ENCODE results near the gene PCDH15.
A peak's percentile ranks its signal among the peaks of the same experiment; 100 is the strongest.

PCDH15 gene

DNA sequence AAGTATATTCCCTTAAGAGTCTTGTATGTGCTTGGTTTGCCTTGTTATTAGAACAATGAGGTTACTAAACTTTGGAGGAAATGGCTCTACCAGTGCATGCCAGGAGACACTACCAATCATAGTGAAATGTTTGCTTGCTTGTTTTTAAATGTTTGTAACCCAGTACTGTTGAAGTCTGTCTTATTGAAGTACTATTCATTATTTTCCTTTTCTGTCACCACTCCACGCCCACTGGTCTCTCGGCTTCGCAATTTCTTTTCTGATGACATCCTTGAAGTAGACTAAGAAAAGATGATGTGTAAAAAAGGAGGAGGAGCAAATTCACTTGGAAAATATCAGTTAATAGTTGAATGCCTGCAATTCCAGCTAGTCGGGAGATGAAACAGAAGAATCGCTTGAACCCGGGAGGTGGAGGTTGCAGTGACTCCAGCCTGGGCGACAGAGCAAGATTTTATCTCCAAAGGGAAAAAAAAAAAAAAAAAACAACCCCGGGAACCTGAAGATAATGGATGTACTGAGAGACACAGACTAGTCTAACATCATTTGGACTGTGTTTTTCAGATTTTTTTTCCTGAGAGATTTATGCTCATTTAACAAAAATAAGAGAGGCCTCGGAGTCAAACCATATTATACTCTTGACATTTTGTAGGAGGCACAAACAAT is 959.4 kb downstream of the PCDH15 start:
- no peak overlapping the region for H3K4me3 ChIP-seq (ENCODE audit: low read length)
- TF ChIP-seq, protein P1, sequence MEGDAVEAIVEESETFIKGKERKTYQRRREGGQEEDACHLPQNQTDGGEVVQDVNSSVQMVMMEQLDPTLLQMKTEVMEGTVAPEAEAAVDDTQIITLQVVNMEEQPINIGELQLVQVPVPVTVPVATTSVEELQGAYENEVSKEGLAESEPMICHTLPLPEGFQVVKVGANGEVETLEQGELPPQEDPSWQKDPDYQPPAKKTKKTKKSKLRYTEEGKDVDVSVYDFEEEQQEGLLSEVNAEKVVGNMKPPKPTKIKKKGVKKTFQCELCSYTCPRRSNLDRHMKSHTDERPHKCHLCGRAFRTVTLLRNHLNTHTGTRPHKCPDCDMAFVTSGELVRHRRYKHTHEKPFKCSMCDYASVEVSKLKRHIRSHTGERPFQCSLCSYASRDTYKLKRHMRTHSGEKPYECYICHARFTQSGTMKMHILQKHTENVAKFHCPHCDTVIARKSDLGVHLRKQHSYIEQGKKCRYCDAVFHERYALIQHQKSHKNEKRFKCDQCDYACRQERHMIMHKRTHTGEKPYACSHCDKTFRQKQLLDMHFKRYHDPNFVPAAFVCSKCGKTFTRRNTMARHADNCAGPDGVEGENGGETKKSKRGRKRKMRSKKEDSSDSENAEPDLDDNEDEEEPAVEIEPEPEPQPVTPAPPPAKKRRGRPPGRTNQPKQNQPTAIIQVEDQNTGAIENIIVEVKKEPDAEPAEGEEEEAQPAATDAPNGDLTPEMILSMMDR (conservative IDR thresholded peaks at IDR 0.05; ENCODE audit: low read length) = no peak
- DNase-seq (ENCODE audit: low read depth) = no peak

DNA sequence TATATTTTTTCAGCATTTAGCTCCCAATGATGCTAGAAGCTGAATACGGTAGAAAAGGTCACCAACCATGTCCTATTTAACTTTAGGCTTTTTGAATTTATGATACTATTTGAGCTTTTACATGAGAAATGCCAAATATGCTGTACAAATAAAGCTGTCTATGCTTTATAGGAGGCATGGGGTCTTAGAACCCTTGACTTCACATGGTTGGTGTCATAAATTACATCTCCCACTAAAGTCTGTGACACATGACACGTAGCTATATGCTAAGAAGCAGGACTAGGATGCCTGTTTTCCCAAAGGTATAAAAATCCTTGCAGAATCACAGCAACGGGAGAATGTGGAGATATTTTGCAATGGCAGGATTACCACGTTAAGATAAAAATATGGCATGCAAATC is 960.4 kb downstream of the PCDH15 start:
- TF ChIP-seq, protein P1 (conservative IDR thresholded peaks at IDR 0.05; ENCODE audit: low read length) = no peak
- H3K4me3 ChIP-seq (ENCODE audit: low read length) = no peak overlapping the region
- DNase-seq (ENCODE audit: low read depth) = no peak

DNA sequence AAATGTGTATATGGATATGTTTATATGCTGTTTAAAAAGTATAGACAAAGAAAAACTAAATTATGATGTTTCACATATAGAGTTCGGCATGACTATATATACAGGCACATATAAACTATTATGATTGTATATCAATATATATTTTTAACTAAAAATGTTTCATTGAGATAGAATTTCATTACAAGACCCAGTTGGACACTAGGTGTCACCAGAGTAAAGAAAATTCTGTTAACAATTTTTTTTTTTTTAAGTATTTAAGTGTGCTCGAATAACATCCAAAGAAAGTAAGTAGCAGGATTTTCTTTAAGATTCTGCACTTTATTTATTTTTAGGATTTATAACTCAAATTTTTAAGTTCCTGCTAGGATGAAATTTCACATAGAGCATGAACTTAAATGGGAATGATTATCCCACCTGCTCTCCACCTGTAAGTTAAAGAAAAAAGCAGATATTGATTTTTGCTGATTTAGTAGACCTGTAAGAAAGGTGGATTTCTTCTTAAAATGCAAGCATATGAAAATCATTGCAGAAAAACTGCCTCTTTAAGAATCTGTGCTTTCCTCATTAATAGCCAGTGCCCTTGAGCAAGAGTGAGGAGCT is 961.5 kb downstream of the PCDH15 start:
- H3K4me3 ChIP-seq (ENCODE audit: low read length) = no peak overlapping the region
- TF ChIP-seq, protein P1 (conservative IDR thresholded peaks at IDR 0.05; ENCODE audit: low read length) = peak; percentile 34
- DNase-seq (ENCODE audit: low read depth) = peak; percentile 6

DNA sequence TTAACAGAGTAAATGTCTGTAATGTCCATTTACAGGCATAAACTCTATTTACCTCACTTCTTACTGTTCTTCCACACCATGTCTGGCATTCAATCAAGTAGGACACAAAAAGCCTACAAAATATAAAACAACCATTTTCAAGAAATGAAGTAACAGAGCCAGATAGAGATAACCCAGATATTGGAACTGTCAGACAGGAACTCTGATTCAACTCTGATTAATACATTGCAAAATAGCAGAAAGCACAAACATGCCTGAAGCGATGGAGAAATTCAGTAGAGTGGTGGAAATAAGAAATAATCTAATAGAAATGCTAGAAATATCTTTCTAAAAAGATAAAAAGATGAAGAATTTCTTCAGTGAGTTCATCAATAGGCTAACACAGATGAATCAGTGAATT is 964.4 kb downstream of the PCDH15 start:
- H3K4me3 ChIP-seq (ENCODE audit: low read length) = no peak overlapping the region
- no peak for DNase-seq (ENCODE audit: low read depth)
- TF ChIP-seq, protein P1 (conservative IDR thresholded peaks at IDR 0.05; ENCODE audit: low read length) = no peak

DNA sequence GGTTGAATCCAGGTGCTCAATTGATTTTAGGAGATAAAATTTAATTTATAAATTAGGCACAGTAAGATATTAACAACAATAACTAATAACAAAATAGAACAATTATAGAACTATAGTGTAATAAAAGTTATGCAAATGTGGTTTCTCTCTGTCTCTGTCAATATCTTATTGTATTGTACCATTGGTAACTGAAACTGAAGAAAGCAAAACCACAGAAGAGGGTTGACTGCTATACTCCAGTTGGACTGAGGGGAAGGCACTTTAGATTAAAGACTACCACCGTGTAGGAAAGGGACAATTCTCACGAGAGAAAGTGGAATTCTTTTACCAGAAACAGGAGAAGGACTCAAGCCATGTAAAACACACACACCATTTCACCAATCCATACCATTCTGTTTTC is 967.1 kb downstream of the PCDH15 start:
- TF ChIP-seq, protein P1 (conservative IDR thresholded peaks at IDR 0.05; ENCODE audit: low read length) = no peak
- no peak for DNase-seq (ENCODE audit: low read depth)
- H3K4me3 ChIP-seq (ENCODE audit: low read length) = no peak overlapping the region

DNA sequence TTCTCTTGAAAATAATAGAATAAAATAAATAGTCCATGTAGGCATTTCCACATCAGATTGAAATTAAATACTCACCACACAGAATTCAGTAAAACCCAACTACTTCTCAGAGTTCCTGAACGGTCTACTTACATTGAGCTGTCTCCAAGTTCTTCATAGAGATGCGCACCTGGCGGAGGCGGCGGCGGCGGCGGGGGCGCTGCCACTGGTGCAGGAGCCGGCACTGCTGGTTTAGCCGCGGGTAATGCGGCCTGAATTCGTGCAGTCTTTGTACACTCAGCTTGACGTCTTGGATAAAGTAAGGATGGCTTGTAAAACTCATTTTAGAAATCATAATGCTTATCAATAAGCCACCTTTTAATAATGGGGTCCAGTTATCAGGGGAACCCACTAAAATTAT is 973.8 kb downstream of the PCDH15 start:
- no peak for DNase-seq (ENCODE audit: low read depth)
- no peak overlapping the region for H3K4me3 ChIP-seq (ENCODE audit: low read length)
- TF ChIP-seq, protein P1 (conservative IDR thresholded peaks at IDR 0.05; ENCODE audit: low read length) = no peak

DNA sequence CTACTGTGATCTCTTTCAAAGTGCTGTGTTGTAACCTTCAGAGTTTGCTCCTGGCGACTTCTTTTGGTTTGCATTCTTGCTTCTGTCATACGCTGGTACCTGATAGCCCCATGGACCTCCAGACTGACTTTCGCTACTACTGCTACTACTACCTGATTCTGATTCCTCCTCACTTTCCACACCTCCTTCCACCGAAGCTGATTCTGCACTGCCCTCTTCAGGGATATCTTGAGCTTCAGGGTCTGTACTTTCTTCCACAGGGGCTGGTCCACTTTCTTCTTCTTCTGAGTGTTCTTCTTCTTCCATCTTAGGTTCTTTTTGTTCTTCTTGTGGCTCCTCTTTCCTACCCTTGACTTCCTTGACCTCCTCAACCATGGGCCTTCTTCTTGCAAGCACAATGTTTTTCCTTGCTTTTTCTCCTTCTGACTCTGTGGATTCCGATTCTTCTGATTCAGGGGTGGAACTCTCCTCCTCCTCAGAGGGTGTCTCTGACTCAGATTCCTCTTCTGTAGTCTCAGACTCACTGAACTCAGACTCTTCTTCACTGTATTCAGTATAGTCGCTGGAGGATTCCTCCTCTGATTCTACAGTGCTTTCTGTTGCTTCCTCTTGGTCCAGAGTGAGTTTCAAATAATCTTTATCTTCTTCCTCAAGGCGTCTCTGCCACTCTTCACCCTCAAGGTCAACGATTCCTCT is 992.2 kb downstream of the PCDH15 start:
- no peak overlapping the region for H3K4me3 ChIP-seq (ENCODE audit: low read length)
- no peak for DNase-seq (ENCODE audit: low read depth)
- TF ChIP-seq, protein P1 (conservative IDR thresholded peaks at IDR 0.05; ENCODE audit: low read length) = no peak

Measured in AG10803 (cell line).